GM18499 (cell line): Measurements from ENCODE around the gene LMO1.

Source experiments
- ATAC-seq: cut with Tn5 transposase; IDR thresholded peaks from one replicate; pipeline ENCODE4 v1.9.1; 2021; ENCODE audit warnings: moderate number of reproducible peaks; ENCODE audit not compliant: insufficient read depth, unreplicated experiment

LMO1 gene

DNA sequence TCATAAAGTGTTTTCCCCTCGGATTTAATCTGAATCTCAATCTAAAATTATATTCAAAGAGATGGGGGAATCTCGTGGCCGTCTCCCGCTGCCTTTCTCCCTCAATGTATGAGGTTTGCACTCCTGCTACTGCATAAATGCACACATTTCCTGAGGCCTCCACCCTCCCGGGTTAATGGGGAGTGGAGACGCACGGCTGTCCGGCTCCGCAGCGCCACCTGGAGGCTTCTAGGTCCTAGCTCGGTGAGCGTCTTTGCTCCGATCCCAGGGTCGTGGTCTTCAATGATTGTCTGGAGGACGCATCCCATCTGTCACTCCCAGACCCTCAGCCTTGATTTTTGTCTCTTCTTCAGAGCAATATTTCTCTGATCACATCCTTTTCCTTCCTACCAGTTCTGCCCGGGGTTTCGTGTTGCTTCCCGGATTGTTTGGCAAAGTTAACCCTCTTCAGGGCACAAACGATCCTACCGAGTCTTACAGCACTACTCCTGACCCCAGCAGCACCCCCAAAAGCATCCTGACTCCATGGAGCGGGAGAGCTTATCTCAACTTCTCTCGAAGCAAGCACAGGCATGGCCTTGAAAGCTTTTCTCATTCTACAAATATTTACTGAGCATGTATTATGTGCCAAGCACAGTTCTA, at the start of gene LMO1:
Gene LMO1 (minus strand): TSS at position 110 of the 642 bp plus-strand sequence. CDS start 516 bp downstream, outside the sequence.
- ATAC-seq = no peak

DNA sequence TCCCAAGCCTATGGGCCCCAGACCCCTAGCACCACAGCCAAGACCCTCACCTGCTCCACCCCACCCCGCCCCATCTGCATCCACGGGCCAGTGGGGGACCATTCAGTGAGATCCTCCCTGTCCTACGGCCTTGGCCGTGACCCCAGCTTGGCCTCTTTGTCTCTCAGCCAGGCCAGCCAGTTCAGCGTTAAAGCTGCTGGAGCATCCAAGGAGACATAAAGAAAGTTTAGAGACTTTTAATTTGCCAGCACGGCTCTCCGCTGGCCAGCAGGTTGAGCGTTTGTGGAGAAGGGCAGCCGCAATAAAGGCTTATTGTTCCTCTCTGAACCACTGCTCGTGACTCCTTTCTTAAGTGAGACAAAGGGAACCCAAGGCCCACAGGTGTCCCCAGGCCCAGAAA, 49.3 kb upstream of the LMO1 start:
- no peak for ATAC-seq

GRCh38 chr11:8311366-8311765, 47.7 kb upstream of the LMO1 start:
- ATAC-seq = no peak

- ATAC-seq = no peak
Measured at GRCh38 chr11:8310743-8311298, 47.1 kb upstream of the LMO1 start.

GRCh38 chr11:8309862-8310261, 46.2 kb upstream of the LMO1 start:
- ATAC-seq = no peak

GRCh38 chr11:8309311-8309710, 45.6 kb upstream of the LMO1 start:
- ATAC-seq = no peak

- ATAC-seq = no peak
Measured at GRCh38 chr11:8307601-8308000, 43.9 kb upstream of the LMO1 start.

DNA sequence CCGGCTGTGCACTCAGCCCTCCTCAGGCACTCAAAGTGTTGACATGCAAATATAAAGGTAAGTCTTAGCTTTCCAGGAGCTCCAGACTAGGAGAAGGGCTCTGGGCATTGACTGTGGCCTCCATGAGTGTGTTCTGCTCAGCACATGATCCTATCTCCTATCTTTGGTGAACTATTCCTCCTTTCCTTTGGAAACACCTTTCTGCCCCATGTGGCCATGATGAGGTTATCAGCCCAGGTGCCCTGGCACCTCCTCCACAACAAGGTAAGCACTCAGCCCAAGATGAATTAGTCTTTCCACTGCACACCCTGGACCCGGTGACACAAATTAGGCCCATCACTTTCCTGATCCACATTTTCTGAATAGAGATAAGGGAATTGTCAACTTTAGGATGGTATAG, 37.9 kb upstream of the LMO1 start:
- no peak for ATAC-seq

DNA sequence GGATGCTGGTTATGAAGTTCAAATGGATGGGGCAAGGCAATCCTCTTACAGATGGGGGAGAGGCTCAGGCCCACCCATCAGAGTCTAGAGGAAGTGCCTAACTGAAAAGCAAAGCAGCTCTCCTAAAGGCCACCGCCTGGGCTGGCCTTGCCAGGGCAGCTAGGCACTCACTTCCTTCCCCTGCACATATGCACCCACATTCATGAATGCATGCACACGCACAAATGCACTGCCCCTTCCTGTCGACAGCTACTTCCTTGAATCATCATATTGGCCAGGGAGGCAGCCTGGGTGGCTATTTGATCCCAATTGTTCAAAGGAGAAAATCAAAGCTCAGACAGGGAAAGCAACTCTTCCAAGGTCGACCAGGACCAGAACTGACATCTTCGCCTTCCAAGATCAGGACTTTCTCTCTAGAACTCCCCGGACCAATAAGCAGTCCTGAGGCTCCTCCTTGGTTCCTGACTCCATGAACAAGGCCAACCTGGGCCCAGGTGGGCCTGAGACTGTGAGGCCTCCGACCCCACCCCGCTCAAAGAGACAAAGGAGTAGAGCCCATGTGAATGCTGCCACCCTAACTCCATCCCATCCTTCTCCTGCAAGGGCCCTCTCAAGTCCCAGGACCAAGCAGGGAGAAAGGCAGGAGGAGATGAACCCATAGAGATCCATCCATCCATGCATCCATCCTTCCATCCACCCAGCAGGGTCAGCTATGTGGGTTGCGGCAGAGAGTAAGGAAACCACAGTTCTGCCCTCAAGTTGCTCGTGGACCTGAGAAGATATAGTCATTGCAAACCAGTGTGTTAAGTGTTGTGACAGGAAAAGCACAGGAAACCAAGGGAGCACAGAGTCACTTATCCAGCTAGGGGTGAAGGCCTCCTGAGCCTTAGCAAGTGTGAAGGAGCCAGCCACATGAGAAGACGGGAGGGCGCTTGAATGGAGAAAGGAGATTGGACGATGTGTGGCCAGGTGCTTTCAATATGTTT, 35.4 kb upstream of the LMO1 start:
- no peak for ATAC-seq

DNA sequence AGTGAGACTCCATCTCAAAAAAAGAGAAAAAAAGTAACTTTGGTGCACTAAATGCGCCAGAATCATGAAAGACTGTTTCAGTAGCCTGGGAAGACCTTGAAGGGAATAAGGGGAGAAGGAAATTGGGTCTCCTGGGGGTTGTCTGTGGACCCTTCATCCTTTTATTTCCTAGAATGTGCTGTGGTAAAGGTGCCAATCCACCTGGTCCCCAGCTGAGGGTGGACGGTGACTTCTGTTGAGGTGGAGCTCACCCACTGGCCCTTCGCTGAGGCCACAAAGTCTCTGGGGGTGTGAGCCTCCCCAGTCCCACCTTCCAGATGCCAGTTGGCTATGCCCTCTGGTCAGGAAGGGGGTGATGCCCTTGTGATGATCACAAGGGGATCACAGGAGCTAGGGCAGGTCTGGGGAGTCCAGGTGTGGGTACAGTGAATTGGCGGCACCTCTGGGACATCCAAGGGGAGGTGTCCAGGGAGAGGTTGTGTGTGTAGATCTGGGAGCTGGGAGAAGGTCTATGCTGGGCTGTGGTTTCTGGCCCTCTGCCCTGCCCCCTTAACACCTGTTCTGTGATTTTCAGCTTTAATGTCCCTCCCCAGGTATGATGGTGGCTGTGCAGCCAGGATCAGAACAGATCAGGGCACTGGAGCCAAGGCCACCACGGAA, 34.2 kb upstream of the LMO1 start:
- no peak for ATAC-seq

- no peak for ATAC-seq
Measured at GRCh38 chr11:8296872-8297271, 33.2 kb upstream of the LMO1 start.

DNA sequence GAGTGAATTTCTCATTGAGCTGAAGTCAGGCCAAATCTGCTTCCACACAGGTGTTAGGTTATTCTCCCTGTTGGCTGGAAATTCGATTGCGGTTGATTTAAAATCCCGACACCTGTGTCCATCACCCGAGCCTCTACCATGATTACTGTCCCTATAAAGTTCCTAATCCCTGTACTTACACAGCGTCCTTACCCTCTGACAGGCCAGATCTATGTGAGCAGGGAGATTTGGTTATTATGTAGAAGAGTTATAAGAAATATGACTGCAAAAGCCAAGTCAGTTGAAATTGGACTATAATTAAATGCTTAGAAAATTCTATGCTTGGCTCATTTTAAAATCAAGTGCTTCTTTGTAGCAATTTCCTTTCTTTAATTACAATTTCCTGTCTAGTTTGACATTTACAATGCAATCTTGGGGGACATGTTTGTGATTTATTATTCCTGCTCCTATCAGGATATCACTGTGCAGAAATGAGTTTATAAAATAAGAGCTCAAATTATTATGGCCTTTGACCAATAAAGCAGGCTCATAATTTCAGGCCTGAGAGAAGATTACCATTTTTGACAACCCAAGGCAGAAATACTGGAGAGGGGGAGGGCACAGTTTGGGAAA, 32.5 kb upstream of the LMO1 start:
- ATAC-seq = no peak

DNA sequence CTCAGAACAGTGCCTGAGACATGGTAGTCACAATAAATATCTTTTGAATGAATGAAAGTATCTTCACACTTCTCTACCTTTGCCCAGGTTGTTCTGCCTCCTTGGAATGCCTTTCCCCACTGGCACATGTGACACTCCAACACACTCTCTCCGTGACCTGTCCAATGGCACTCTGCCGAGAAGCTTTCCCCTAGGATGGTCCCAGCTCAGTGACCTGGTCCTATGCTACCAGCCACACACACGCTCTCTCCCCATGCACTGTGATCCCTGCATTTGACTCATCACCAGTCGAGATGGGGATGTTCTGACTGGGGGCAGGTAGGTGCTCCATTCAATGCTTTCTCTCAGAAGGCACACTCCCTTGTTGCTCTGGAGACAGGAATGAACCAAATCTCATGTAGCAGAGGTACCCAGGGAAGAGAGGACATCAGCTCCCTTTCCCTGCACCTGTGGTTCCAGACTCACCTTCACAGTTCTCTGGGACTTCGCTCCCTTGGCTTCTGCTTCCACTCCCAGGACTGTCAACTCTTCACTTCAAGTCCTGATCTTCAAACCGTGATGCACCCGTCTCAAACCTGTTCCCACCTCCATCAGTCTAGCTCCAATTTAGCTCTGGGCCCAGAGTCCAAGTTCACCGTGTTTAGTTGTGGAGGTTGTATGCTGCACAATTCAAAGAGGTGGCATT, 30.7 kb upstream of the LMO1 start:
- ATAC-seq = no peak

- no peak for ATAC-seq
Measured at GRCh38 chr11:8293171-8293570, 29.5 kb upstream of the LMO1 start.

DNA sequence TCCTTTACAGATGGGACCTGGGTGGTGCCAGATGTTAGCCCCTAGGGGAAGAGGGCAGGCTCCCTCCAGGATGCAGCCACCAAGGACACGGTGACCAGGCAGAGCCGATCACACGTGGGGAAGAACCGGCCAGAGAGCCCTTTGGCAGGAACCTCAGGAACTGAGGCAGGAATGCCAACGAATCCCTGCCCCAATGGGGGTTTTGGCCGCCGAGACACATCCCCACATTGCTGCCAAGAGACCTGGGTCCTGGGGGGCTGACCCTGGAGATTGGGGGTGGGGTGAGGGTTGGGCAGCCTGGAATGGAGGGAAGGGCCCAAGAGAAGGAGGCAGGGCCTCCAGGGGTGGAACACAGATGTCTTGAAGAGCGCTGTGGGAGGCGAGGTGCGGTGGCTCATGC, 28.7 kb upstream of the LMO1 start:
- ATAC-seq = no peak

DNA sequence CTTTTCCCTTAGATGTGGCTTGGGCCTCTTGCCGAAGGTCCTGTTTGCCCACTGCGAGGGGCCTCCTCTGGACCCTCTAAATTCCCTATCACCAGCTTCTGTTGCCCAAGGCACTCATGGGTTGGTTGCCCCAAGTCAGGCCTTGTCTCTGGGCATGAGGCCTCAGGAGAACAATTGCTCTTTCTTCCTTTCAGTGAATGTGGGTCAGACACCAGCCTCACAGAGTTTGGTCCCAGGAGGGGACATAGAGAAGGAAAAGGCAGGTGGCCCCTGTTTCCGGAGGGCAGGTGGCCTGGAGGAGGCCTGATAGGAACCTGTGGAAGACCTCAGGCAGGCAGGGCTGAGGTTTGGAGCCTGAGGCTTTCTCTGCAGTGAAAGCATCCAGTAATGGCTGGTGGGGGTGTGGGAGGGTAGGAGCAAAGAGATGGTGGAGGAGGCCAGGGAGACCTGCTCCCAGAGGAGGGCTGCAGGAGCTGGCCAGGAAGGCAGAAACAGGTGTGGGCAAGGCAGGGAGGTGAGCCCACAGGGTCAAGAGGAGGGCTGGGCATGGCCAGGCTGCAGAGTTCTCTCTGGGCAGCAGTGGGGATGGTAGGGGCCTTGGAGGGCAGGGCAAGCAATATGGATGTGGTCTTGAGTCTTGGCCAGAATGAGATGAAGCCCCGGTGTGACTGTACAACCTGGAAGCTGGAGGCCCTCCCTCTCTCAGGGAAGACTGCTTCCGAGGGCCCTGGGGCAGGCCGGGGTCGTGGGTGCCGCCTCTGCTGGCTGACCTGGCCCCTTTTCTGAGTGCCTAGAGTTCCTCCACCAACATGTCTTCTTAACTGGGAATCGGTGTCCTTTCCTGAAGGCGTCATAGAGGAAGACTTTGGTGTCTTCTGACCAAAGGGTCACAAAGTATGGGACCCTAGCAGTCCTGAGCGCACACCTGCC, 28.0 kb upstream of the LMO1 start:
- ATAC-seq = no peak

GRCh38 chr11:8290081-8290810, 26.6 kb upstream of the LMO1 start:
- ATAC-seq = no peak

GRCh38 chr11:8289492-8289918, 25.8 kb upstream of the LMO1 start:
- no peak for ATAC-seq
